ENCODE data around the gene DYRK3.

The DYRK3 gene

DNA sequence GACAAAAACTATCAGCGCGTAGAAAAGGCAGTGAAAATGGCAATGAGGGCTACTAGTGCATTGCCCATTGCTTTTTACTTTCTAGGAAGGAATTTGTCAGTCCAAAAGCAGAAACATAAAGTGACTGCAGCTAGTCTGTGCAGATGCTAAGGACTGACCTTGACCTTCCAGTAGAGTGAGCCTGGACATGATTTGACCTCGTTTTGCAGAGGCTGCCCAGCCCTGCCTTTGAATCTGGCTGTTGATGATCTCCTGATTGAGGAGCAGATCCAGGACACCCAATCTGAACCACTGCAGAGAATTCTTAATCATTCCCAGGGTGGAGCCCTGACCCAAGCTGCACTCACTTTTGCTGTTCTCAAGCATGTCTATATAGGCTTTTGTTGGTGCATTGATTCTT lies 21.6 kb downstream of the DYRK3 start:
- Mint-ChIP-seq H3K27ac (ENCODE audit: low read depth) (no peak overlapping the region), H3K36me3 (ENCODE audit: insufficient read depth) (no peaks in the 10 kb centered on the region), H3K27me3 (peaks cover 51% of the 10 kb centered on the region), H3K9me3 (no peaks in the 10 kb centered on the region), H3K4me3 (no peak overlapping the region), H3K4me1 (peaks cover 6% of the 10 kb centered on the region)
- ATAC-seq (replicated peaks; ENCODE audit: extremely low read depth, poor library complexity, severe bottlenecking) (no peak), DNase-seq (ENCODE audit: low spot score in 2 of 2) (no peak)

DNA sequence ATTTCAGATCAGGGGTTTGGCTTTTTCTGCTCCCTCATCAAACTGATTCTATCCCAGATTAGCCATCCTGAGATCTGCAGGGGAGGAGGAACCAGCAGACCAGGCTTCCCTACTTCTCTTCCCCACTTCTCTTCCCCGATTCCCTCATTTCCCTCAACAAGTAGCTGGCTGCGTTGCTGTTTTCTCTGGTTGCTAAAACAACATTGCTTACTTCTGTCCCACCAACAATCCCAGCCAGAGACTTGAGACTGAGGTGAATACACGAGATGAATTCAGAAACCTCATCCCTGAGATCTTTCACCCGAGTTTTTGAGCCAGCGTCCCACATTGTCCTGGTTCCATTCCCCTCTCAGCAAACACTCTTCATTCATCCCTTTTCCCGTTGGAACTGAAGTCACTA lies 22.4 kb downstream of the DYRK3 start:
- H3K27me3 Mint-ChIP-seq, result peaks cover 59% of the 10 kb centered on the region
- no peak overlapping the region for H3K4me3 Mint-ChIP-seq
- H3K9me3 Mint-ChIP-seq, result no peaks in the 10 kb centered on the region
- no peaks in the 10 kb centered on the region for H3K36me3 Mint-ChIP-seq (ENCODE audit: insufficient read depth)
- no peak for DNase-seq (ENCODE audit: low spot score in 2 of 2)
- H3K27ac Mint-ChIP-seq (ENCODE audit: low read depth), result no peak overlapping the region
- ATAC-seq (replicated peaks; ENCODE audit: extremely low read depth, poor library complexity, severe bottlenecking), result no peak
- H3K4me1 Mint-ChIP-seq, result peaks cover 6% of the 10 kb centered on the region

DNA sequence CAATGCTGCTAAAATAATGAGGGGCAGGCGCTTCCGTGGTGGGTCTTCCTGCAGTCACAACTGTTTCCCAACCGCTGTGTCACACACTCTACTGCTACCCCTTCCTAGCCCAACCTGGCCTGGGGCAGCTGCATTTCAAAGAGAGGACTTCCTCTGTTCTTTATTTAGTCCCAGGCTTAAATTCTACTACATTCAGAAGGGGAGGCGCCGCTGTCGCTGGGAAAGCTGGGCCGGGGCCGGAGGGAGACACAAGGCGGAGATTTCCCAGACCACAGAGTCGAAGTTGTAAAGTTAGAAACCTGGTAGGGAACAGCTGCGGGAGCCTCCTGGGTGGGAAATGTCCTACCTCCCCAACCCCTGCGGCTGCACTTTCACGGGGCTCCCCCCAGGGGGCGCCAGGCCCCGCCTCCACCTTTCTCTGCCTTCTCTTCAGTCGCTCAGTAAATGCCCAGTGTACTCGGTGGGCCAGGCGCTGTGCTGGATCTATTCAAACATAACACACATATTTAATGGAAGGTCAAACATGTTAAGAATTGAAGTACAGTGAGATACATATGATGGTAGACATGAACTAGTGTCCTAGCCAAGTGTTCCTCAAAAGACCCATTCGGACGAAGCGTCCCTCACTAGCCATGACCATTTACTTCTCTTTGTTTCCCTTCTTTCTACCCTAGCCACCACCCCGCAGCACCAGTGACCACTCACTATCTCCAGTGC lies 23.1 kb downstream of the DYRK3 start:
- ATAC-seq (replicated peaks; ENCODE audit: extremely low read depth, poor library complexity, severe bottlenecking) (peak; percentile 58), DNase-seq (ENCODE audit: low spot score in 2 of 2) (peak; percentile 37 to 50)
- Mint-ChIP-seq H3K9me3 (no peaks in the 10 kb centered on the region), H3K36me3 (ENCODE audit: insufficient read depth) (no peaks in the 10 kb centered on the region), H3K27me3 (peaks cover 65% of the 10 kb centered on the region), H3K4me1 (peaks cover 6% of the 10 kb centered on the region), H3K27ac (ENCODE audit: low read depth) (no peak overlapping the region), H3K4me3 (no peak overlapping the region)

DNA sequence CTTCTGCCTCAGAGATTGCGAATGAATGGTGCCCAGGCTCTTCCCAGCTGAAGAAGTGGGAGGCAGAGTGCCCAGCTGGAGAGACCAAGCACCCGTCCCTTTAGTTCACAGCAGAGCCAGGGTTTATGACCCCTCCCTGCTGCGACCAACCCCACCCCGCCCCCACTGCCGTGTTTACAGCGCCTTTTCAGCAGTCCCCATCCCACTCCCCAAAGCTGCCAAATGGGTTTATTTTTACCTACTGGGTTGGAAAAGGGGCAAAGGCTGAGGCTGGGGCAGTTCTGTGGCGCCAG lies 23.6 kb downstream of the DYRK3 start:
- Mint-ChIP-seq H3K27ac (ENCODE audit: low read depth) (no peak overlapping the region), H3K9me3 (no peaks in the 10 kb centered on the region), H3K27me3 (peaks cover 66% of the 10 kb centered on the region), H3K4me1 (peaks cover 6% of the 10 kb centered on the region), H3K36me3 (ENCODE audit: insufficient read depth) (no peaks in the 10 kb centered on the region), H3K4me3 (no peak overlapping the region)
- ATAC-seq (replicated peaks; ENCODE audit: extremely low read depth, poor library complexity, severe bottlenecking) (no peak), DNase-seq (ENCODE audit: low spot score in 2 of 2) (no peak)

DNA sequence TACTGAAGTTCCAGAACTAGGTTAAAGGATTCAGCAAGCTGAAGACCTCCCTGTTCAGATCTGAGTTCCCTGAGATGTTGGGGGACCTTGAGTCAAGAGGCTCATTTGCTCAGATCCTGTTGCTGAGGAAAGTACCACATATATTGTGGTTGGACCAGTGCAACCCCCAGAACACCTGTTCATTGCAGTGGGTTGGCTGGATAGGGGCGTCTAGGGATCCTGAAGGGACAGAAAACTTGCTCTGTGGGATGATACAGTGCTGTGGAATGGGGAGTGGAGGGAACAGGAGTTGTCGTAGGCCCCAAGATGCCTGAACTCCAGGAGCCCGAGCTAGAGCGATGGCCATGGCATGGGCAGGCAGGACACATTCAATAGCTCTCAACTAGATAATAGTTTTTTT lies 24.8 kb downstream of the DYRK3 start:
- no peak for ATAC-seq (replicated peaks; ENCODE audit: extremely low read depth, poor library complexity, severe bottlenecking)
- no peak overlapping the region for H3K27ac Mint-ChIP-seq (ENCODE audit: low read depth)
- peaks cover 66% of the 10 kb centered on the region for H3K27me3 Mint-ChIP-seq
- no peak for DNase-seq (ENCODE audit: low spot score in 2 of 2)
- H3K36me3 Mint-ChIP-seq (ENCODE audit: insufficient read depth), result no peaks in the 10 kb centered on the region
- no peaks in the 10 kb centered on the region for H3K9me3 Mint-ChIP-seq
- no peak overlapping the region for H3K4me3 Mint-ChIP-seq
- peaks cover 6% of the 10 kb centered on the region for H3K4me1 Mint-ChIP-seq

DNA sequence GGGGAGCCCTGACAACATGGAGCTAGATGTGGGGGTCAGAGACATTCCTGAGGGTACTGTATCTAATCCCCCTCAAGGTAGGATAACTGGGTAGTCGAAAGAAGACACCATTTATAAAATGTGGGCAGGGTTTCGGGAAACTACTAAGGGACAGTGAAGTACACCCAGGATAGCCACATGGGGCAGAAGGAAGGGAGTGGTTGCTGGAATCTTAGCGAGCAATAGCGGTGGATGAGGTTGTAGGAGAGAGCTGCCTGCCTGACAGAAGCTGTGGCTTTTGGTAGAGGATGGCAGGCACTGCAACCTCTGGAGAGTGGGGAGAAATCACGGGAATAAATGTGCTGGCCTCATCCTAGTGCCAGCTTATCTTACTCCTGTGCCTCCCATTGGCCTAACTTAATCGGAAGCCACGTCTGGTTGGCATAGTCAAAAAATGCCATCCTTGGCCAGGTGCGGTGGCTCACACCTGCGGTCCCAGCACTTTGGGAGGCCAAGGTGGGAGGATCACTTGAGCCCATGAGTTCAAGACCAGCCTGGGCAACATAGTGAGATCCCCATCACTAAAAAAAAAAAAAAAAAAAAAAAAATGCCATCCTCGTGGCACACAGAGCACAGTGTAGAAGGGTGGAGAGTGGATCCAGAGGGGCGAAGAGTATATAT lies 26.0 kb downstream of the DYRK3 start:
- H3K27ac Mint-ChIP-seq (ENCODE audit: low read depth), result no peak overlapping the region
- no peaks in the 10 kb centered on the region for H3K9me3 Mint-ChIP-seq
- peaks cover 6% of the 10 kb centered on the region for H3K4me1 Mint-ChIP-seq
- peaks cover 66% of the 10 kb centered on the region for H3K27me3 Mint-ChIP-seq
- H3K36me3 Mint-ChIP-seq (ENCODE audit: insufficient read depth), result peaks cover 2% of the 10 kb centered on the region
- no peak for ATAC-seq (replicated peaks; ENCODE audit: extremely low read depth, poor library complexity, severe bottlenecking)
- no peak for DNase-seq (ENCODE audit: low spot score in 2 of 2)
- H3K4me3 Mint-ChIP-seq, result no peak overlapping the region

DNA sequence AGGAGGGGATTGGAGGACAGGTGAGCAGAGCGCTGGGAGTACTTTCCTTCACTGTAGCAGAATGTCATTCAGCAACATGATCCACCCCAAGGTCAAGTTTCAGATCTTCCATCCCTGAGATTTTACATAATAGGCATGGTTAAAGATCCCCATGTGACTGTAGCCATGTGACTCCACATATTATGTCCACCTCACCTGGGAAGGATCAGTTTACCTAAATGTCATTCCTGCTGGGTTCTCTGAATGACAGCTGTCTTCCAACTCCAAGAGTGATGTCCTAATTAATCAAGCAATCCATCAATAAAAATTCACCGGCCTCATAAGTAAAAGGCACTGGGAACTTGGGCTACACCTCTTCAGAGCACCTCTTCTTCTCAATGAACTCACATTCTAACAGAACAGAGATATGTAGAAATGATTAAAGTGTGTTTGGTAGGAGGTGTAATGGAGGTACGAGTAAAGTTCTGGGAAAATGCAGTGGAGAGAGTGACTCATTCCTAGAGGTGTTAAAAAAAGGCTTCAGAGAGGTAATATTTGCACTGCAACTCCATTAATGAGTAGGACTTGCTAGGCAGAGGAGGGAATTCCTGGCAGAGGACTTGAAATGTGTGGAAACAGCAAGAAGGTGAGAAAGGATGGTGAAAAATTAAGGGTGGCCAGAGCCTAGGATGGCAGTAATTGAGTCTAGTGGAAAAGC lies 27.2 kb downstream of the DYRK3 start:
- Mint-ChIP-seq H3K4me3 (no peak overlapping the region), H3K4me1 (peaks cover 7% of the 10 kb centered on the region), H3K27me3 (peaks cover 56% of the 10 kb centered on the region), H3K9me3 (no peaks in the 10 kb centered on the region), H3K36me3 (ENCODE audit: insufficient read depth) (peaks cover 2% of the 10 kb centered on the region), H3K27ac (ENCODE audit: low read depth) (no peak overlapping the region)
- ATAC-seq (replicated peaks; ENCODE audit: extremely low read depth, poor library complexity, severe bottlenecking), result no peak
- no peak for DNase-seq (ENCODE audit: low spot score in 2 of 2)

DNA sequence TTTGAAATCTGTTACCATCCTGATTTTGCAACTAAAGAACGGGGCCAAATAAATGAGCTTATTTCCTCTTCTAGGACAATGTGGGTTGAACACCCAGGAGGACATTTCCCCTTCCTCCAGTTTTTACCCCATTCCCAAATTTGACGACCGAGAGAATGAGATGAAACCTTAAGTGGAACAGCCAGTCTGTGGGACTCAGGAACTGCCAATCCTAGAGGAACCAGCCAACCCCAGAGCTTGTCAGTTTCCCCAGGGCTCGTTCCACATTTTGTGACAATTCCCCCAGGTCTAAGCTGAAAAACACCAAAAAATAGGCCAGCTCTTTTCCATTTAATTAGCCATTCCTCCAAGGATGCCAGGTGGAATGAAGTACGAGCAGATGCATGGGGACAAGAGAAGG lies 28.0 kb downstream of the DYRK3 start:
- no peak overlapping the region for H3K4me3 Mint-ChIP-seq
- peaks cover 14% of the 10 kb centered on the region for H3K4me1 Mint-ChIP-seq
- DNase-seq (ENCODE audit: low spot score in 2 of 2), result no peak
- peaks cover 47% of the 10 kb centered on the region for H3K27me3 Mint-ChIP-seq
- peaks cover 2% of the 10 kb centered on the region for H3K36me3 Mint-ChIP-seq (ENCODE audit: insufficient read depth)
- no peak overlapping the region for H3K27ac Mint-ChIP-seq (ENCODE audit: low read depth)
- H3K9me3 Mint-ChIP-seq, result no peaks in the 10 kb centered on the region
- ATAC-seq (replicated peaks; ENCODE audit: extremely low read depth, poor library complexity, severe bottlenecking), result no peak

DNA sequence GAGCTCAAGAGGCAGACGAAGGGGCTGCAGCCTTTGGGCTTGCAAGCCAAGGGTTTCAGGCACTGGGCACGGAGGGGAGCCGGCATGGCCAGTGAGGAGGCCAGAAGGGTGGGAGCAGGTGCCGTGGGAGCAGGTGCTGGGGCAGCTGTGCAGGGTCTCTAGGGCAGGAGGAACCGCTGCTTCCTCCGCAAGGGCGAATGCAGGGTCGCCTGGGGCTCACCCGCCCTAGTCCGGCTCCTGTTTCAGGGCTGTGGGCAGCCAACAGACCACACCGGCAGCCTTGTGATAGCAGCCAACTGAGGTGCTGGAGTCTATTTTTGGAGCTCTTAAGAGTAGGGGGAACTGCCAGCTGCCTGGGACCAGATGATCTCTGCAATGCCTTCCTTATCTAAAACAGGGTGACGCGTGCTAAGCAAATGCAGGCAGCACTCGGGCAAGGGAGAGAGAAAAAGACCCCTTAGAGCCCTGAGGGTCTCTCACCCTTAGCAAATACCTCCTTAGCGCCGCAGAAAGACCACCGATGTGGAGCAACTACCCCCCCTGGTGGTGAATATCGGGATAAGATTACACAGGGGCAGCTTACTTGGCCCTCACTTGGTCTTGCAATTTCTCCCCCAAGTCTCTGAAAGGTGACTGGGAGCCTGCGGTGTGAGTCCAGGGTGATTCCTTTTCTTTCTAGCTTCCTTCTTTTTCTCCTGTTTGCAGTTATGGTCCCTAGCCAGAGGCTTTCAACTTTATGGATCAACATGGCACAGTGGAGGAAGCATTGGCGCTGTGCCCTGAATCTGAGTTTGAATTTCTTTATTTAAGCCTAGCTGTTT lies 28.7 kb downstream of the DYRK3 start:
- DNase-seq (ENCODE audit: low spot score in 2 of 2) (peak; percentile 58 to 60), ATAC-seq (replicated peaks; ENCODE audit: extremely low read depth, poor library complexity, severe bottlenecking) (peak; percentile 65)
- Mint-ChIP-seq H3K4me3 (no peak overlapping the region), H3K36me3 (ENCODE audit: insufficient read depth) (peaks cover 2% of the 10 kb centered on the region), H3K9me3 (no peaks in the 10 kb centered on the region), H3K27me3 (peaks cover 41% of the 10 kb centered on the region), H3K4me1 (peaks cover 13% of the 10 kb centered on the region), H3K27ac (ENCODE audit: low read depth) (no peak overlapping the region)

- H3K36me3 Mint-ChIP-seq (ENCODE audit: insufficient read depth), result peaks cover 2% of the 10 kb centered on the region
- H3K9me3 Mint-ChIP-seq, result no peaks in the 10 kb centered on the region
- no peak for DNase-seq (ENCODE audit: low spot score in 2 of 2)
- ATAC-seq (replicated peaks; ENCODE audit: extremely low read depth, poor library complexity, severe bottlenecking), result no peak
- no peak overlapping the region for H3K4me3 Mint-ChIP-seq
- peaks cover 34% of the 10 kb centered on the region for H3K27me3 Mint-ChIP-seq
- peaks cover 13% of the 10 kb centered on the region for H3K4me1 Mint-ChIP-seq
- H3K27ac Mint-ChIP-seq (ENCODE audit: low read depth), result no peak overlapping the region
These were observed 29.4 kb downstream of the DYRK3 start for GRCh38 chr1:206664740-206665139.

DNA sequence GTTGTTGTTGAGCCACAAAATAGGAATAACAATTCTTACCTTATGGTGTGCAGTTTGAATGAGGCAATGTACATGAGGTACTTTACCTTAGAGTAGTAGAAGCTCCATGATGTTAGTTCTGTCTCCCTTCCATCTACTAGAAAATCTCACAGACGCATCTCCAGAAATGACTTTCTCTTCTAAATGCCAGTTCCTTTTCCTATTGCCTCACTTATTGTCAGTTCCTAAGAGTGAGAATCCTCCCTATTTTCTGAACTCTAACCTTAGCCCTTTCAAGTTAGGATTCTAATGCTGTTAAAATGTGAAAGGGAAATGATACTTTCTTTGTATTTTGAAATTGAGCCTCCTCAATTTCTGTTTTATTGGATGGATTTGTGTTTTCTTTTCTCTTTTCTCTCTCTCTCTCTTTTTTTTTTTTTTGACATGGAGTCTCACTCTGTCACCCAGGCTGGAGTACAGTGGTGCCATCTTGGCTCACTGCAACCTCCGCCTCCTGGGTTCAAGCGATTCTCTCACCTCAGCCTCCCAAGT lies 30.8 kb downstream of the DYRK3 start:
- peaks cover 20% of the 10 kb centered on the region for H3K27me3 Mint-ChIP-seq

DNA sequence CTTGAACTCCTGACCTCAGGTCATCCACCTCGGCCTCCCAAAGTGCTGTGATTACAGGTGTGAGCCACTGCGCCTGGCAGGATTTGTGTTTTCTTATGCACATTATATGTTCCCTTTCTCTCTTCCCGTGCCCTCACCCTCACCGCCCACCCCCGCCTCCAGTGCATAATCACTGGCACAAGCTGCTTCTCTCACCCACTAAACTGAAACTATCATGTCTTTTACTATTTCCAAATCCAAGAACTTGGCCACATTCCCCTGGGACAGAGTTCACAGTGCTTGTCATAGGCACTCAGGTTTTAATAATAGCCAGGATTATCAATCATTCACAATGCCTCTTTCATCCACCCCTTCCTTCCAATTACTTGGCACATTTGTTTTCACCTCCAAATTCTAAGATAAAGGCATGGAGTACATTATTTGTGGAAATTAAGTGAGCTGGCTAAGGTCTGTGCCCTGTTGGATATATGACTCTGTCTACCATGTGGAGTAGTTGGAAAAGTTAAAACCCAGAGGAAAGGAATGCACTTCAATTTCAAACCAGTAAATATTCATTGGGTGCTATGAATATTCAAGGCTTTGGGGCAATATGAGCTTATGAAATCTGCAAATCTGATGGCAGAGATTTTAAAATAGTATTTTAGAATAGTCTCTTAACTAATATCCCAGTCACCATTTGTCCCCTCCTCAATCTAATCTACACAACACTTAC lies 31.8 kb downstream of the DYRK3 start:
- Mint-ChIP-seq H3K4me1 (peaks cover 13% of the 10 kb centered on the region), H3K36me3 (ENCODE audit: insufficient read depth) (peaks cover 4% of the 10 kb centered on the region), H3K27ac (ENCODE audit: low read depth) (peak overlapping the region; percentile 47), H3K9me3 (no peaks in the 10 kb centered on the region), H3K4me3 (no peak overlapping the region), H3K27me3 (peaks cover 14% of the 10 kb centered on the region)
- DNase-seq (ENCODE audit: low spot score in 2 of 2), result no peak
- ATAC-seq (replicated peaks; ENCODE audit: extremely low read depth, poor library complexity, severe bottlenecking), result no peak

More for the DNA sequence above, 30.8 kb downstream of the DYRK3 start:
- Mint-ChIP-seq H3K9me3 (no peaks in the 10 kb centered on the region), H3K27ac (ENCODE audit: low read depth) (no peak overlapping the region), H3K4me1 (peaks cover 13% of the 10 kb centered on the region), H3K4me3 (no peak overlapping the region), H3K36me3 (ENCODE audit: insufficient read depth) (peaks cover 4% of the 10 kb centered on the region)
- ATAC-seq (replicated peaks; ENCODE audit: extremely low read depth, poor library complexity, severe bottlenecking) (no peak), DNase-seq (ENCODE audit: low spot score in 2 of 2) (no peak)

Data from central memory CD8-positive, alpha-beta T cell (primary cell).